GM12878 (cell line): ENCODE data around the gene MEOX1. TPM values are rescaled to one million over a fixed set of nuclear protein-coding genes. Genes with fewer than 3 reads are reported as not detected.

Experiments
- ATAC-seq: fragments of 200-7000 bp; cut with Tn5 transposase; 3 replicates; pipeline ENCODE4 v1.9.1; 2020; ENCODE audit warnings: mild to moderate bottlenecking, moderate library complexity
- BruUV-seq: library from RNA; stranded (reverse); fragments of 400-500 nt; replicated peaks from 2 replicates; lab custom pipeline; 2021; lab: Mats Ljungman, UMichigan
- CTCF ChIA-PET: fragments of 300-600 bp; sonication (Branson Sonifier 250); formaldehyde crosslinking; extraction: SDS; loops from one replicate; lab custom pipeline; 2021; ENCODE audit warnings: inconsistent platforms; lab: Yijun Ruan, JAX
- POLR2A ChIA-PET: fragments of 350-600 bp; formaldehyde crosslinking; extraction: SDS; loops from one replicate; lab custom pipeline; 2021; ENCODE audit warnings: inconsistent platforms; lab: Charles Lee
- RAD21 ChIA-PET: fragments of 300-600 bp; sonication (Branson Sonifier 250); formaldehyde crosslinking; loops from one replicate; lab custom pipeline; 2023; ENCODE audit warnings: antibody characterized with exemption; ENCODE audit not compliant: unreplicated experiment; lab: Charles Lee
- SMC1A ChIA-PET: fragments of 300-600 bp; sonication (Branson Sonifier 250); formaldehyde crosslinking; loops from one replicate; lab custom pipeline; 2023; ENCODE audit not compliant: unreplicated experiment, uncharacterized antibody; lab: Charles Lee
- DNase-seq: peaks from one replicate; pipeline ENCODE4 v3.0.0-alpha.2; 2011; ENCODE audit warnings: low read depth, low spot score
- FAIRE-seq: peaks from 3 replicates; lab custom pipeline; 2011; peaks lifted over from hg19 to GRCh38; lab: Jason Lieb, UNC
- H2AFZ ChIP-seq: 2 replicates; pipeline ENCODE4 v1.6.0; 2011; ENCODE audit warnings: low read depth, low read length, control low read depth; ENCODE audit not compliant: control insufficient read depth
- H3K27ac ChIP-seq: 2 replicates; pipeline ENCODE4 v1.5.1; 2011; ENCODE audit warnings: control low read depth; ENCODE audit not compliant: control insufficient read depth, insufficient read depth
- H3K27me3 ChIP-seq, 2 experiments: replicated peaks in 1 of 2; 2 replicates each; pipeline versions ENCODE4 v1.6.0 to v1.6.1; 2011; ENCODE audit warnings: low read length in 1 of 2; ENCODE audit not compliant: control insufficient read depth in 2 of 2, insufficient read depth in 2 of 2
- H3K36me3 ChIP-seq, 2 experiments: 2 replicates each; pipeline ENCODE4 v1.5.1; 2011; ENCODE audit warnings: low read length in 1 of 2; ENCODE audit not compliant: control insufficient read depth in 2 of 2, insufficient read depth in 2 of 2
- H3K4me1 ChIP-seq: 2 replicates; pipeline ENCODE4 v1.6.1; 2011; ENCODE audit warnings: mild to moderate bottlenecking, low read length, moderate library complexity, mixed read lengths; ENCODE audit not compliant: control insufficient read depth, insufficient read depth
- H3K4me2 ChIP-seq: 2 replicates; pipeline ENCODE4 v1.6.0; 2011; ENCODE audit warnings: control low read depth; ENCODE audit not compliant: control insufficient read depth, insufficient read depth
- H3K4me3 ChIP-seq: fragments of 200-600 bp; sonication (generic); 2 replicates; pipeline ENCODE4 v1.5.1; 2016
- H3K79me2 ChIP-seq: 2 replicates; pipeline ENCODE4 v1.6.0; 2011; ENCODE audit warnings: low read length; ENCODE audit not compliant: control insufficient read depth, insufficient read depth
- H3K9ac ChIP-seq: 2 replicates; pipeline ENCODE4 v1.8.0; 2011; ENCODE audit warnings: low read length, control low read depth, mixed read lengths; ENCODE audit not compliant: control insufficient read depth, insufficient read depth
- H3K9me3 ChIP-seq: replicated peaks from 3 replicates; pipeline ENCODE4 v1.5.1; 2011; ENCODE audit warnings: mild to moderate bottlenecking, low read length; ENCODE audit not compliant: control insufficient read depth, insufficient read depth
- H4K20me1 ChIP-seq: 2 replicates; pipeline ENCODE4 v1.6.0; 2011; ENCODE audit not compliant: control insufficient read depth, insufficient read depth
- SMARCA5 ChIP-seq: fragments of 450-650 bp; IDR thresholded peaks from 2 replicates; pipeline ENCODE4 v1.6.1; 2017; ENCODE audit warnings: mild to moderate bottlenecking
- USF1 ChIP-seq: IDR thresholded peaks from 2 replicates; pipeline ENCODE4 v1.6.1; 2011; ENCODE audit warnings: borderline replicate concordance, low read depth, mild to moderate bottlenecking, moderate library complexity, mixed read lengths, low read length; ENCODE audit not compliant: insufficient read depth; ENCODE audit errors: extremely low read length
- WGBS: methylation state at CpG from one replicate; pipeline ENCODE4 v1.1.6; 2016; ENCODE audit warnings: low lambda C conversion rate; ENCODE audit not compliant: insufficient replicate concordance, insufficient coverage; ENCODE audit errors: missing lambda C conversion rate; 5-methylcytosine and 5-hydroxymethylcytosine counted together
- in situ Hi-C: fragments of 300-500 bp; cut with MboI; formaldehyde crosslinking; loops from 9 replicates; pipeline ENCODE4 v1.14.3; 2018; ENCODE audit warnings: mixed read lengths
- intact Hi-C: fragments of 100-400 bp; cut with micrococcal nuclease; formaldehyde crosslinking; loops from one replicate; pipeline ENCODE4 v1.14.2; 2022; ENCODE audit not compliant: unreplicated experiment
- polyA plus RNA-seq, 11 experiments: library from polyadenylated mRNA; depleted of rRNA in 4 of 11; unstranded in 6 of 11; stranded (reverse) in 5 of 11; fragments of >200 nt; fragmentation: Nextera tagmentation in 4 of 11; fragmentation: Illumina TruSeq in 1 of 11; extraction: Ambion mirVana in 4 of 11; extraction: Trizol in 1 of 11; gene quantifications; 1 replicate in 1 of 11; 2 replicates in 10 of 11; pipeline versions ENCODE4 v1.2.1 to v1.2.3, GENCODE V29; 2011 to 2016; ENCODE audit warnings: inconsistent platforms in 2 of 11, missing spikeins in 2 of 11, low read depth in 1 of 11
- total RNA-seq, 4 experiments: library from RNA; depleted of rRNA in 3 of 4; stranded (reverse); fragments of >200 nt in 3 of 4; fragmentation: Illumina TruSeq in 1 of 4; extraction: Trizol in 1 of 4; gene quantifications; 2 replicates each; pipeline versions ENCODE4 v1.2.1 to v1.2.3, GENCODE V29; 2013 to 2021

The MEOX1 gene
- total and polyA plus RNA-seq, 10 of the 15 experiments (the other 5 are each of a cell fraction or from before 2014, with no cell fraction given), result 0.19 to 9.4 (median 0.46) TPM

- CTCF ChIA-PET, result interaction anchor here (0.9 to 6.0 kb wide), 10 partner anchors 8 to 276 kb away, joined by 3 to 55 read pairs (median 5); partner anchors contain the start of gene MEOX1
- no peak for ATAC-seq
- H3K27ac ChIP-seq, result peak overlapping the region; percentile 48; the same call in 1 of the 2 replicates
- H3K79me2 ChIP-seq, result no peaks in the 10 kb centered on the region
- no peaks in the 10 kb centered on the region for H3K36me3 ChIP-seq
- no peak overlapping the region; the same call in 1 of the 2 replicates for H3K4me2 ChIP-seq
- no peak overlapping the region for H3K4me3 ChIP-seq
- peaks cover 35% of the 10 kb centered on the region for H3K4me1 ChIP-seq
- TF ChIP-seq USF1 (no peak), SMARCA5 (peak; percentile 31; the same call in 1 of the 2 replicates)
- TF ChIP-seq, all 136 proteins: peak for 1
- ChIA-PET SMC1A (interaction anchor here (0.9 to 5.4 kb wide), 10 partner anchors 9 to 187 kb away, joined by 3 to 33 read pairs (median 5); partner anchors contain the start of genes DHX8 and MEOX1), POLR2A (interaction anchor here (0.6 to 1.3 kb wide), 4 partner anchors 9 to 153 kb away, joined by 3 to 7 read pairs (median 4); partner anchors contain the start of gene MEOX1), RAD21 (interaction anchor here (0.8 to 5.7 kb wide), 6 partner anchors 11 to 302 kb away, joined by 3 to 334 read pairs (median 4); partner anchors contain the start of gene MEOX1)
- Histone ChIP-seq H3K9ac (no peak overlapping the region), H3K9me3 (no peaks in the 10 kb centered on the region), H4K20me1 (no peaks in the 10 kb centered on the region), H2AFZ (no peak overlapping the region), H3K27me3 (no peaks in the 10 kb centered on the region)
- in situ Hi-C loops, result loop anchor here (5.0 to 25.0 kb wide), 2 partner anchors 93 to 458 kb away; partner anchors contain the start of gene TMEM106A
- intact Hi-C loops, result loop anchor here (1.0 kb wide), 1 partner anchor 8 kb away; no protein-coding TSS in a partner anchor
- WGBS, result 79% methylated on average over 1 of the region's 1 CpG
- no TSS peak for BruUV-seq
- DNase-seq (no peak), FAIRE-seq (no peak)
These were observed 8.9 kb upstream of the MEOX1 start for GRCh38 chr17:43670645-43671030.
